ENCODE measurements around the gene MLF2. TPM values are rescaled to one million over a fixed set of nuclear protein-coding genes. Genes with fewer than 3 reads are reported as not detected.

MLF2 gene
- polyA plus RNA-seq, 1 donor from 2014 or later = 134 TPM

DNA sequence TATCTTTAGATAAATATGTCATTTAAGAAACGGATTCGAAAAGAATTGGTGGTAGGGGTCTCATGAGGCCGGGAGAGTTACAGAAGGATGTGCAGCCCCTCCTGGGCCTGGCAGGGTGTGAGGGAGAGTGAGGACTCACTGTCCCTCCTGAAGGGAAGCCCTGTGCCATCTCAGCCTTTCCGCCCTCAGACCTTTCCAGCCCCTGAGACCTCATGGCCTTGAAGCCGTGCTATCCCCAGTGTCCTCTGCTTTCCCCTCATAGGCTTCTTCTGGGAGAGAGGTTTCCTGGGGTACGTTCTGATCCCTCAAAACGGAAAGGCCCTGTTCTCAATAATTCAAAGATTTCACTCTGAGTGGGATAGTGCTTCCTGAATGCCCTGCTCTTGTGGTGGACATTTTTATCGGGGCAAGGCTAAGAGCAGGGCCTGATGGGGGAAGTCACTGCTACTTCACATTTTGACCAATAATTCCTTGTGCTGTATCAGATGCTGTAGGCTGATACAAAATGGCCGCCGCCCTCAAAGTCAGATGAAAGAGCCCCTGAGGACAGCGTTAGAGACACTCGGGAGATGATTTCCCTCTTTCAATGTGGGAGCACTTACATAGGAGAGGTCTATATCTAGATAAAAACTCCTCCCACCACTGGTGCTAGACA is 37.7 kb upstream of the MLF2 start:
- TF ChIP-seq RAD21 (conservative IDR thresholded peaks at IDR 0.05) (no peak), TAF1 (IDR thresholded peaks at IDR 0.05; ENCODE audit: low read depth) (no peak), SMC3 (conservative IDR thresholded peaks at IDR 0.05; ENCODE audit: poor library complexity) (no peak), REST (IDR thresholded peaks at IDR 0.05; ENCODE audit: borderline replicate concordance) (no peak), EZH2 (IDR thresholded peaks at IDR 0.05; ENCODE audit: borderline replicate concordance, insufficient read depth, low read length, poor library complexity, severe bottlenecking) (no peak), POLR2AphosphoS5 (IDR thresholded peaks at IDR 0.05) (no peak), EP300 (conservative IDR thresholded peaks at IDR 0.05; ENCODE audit: poor library complexity, severe bottlenecking) (no peak), MXI1 (conservative IDR thresholded peaks at IDR 0.05; ENCODE audit: poor library complexity, severe bottlenecking) (no peak)
- TF ChIP-seq, protein P1, sequence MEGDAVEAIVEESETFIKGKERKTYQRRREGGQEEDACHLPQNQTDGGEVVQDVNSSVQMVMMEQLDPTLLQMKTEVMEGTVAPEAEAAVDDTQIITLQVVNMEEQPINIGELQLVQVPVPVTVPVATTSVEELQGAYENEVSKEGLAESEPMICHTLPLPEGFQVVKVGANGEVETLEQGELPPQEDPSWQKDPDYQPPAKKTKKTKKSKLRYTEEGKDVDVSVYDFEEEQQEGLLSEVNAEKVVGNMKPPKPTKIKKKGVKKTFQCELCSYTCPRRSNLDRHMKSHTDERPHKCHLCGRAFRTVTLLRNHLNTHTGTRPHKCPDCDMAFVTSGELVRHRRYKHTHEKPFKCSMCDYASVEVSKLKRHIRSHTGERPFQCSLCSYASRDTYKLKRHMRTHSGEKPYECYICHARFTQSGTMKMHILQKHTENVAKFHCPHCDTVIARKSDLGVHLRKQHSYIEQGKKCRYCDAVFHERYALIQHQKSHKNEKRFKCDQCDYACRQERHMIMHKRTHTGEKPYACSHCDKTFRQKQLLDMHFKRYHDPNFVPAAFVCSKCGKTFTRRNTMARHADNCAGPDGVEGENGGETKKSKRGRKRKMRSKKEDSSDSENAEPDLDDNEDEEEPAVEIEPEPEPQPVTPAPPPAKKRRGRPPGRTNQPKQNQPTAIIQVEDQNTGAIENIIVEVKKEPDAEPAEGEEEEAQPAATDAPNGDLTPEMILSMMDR (IDR thresholded peaks at IDR 0.05; ENCODE audit: poor library complexity, severe bottlenecking) = no peak
- H3K9me3 ChIP-seq (ENCODE audit: low read length) = no peaks in the 10 kb centered on the region

DNA sequence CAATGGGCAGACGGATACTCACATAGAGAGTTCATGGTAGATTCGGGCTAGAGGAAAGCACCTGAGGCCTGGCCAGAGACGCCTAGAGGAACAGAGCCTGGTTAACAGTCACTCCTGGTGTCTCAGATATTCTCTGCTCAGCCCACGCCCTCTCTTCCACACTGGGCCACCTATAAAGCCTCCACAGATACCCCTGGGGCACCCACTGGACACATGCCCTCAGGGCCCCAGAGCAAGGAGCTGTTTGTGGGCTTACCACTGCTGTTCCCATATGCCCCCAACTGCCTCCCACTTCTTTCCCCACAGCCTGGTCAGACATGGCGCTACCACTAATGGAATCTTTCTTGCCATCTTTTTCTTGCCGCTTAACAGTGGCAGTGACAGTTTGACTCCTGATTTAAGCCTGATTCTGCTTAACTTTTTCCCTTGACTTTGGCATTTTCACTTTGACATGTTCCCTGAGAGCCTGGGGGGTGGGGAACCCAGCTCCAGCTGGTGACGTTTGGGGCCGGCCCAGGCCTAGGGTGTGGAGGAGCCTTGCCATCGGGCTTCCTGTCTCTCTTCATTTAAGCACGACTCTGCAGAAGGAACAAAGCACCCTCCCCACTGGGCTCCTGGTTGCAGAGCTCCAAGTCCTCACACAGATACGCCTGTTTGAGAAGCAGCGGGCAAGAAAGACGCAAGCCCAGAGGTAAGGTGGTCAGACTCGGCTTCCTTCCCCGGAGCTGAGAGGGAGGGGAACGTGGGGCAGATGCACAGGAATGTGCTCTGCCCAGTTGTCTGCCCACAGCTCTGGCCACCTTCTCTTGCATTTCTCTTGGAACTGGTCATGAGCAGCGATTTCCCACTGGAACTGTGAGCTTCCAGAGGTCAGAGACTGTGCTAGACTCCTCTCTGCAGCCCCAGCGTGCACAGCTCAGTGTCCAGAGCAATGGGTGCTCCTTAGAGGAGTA is 36.3 kb upstream of the MLF2 start, which contains the start of gene CD4:
CD4 (plus strand) TSS at position 557 of the 953 bp plus-strand sequence. CDS start 10,611 bp downstream, outside the sequence.
- Histone ChIP-seq H3K4me3 (ENCODE audit: low read length) (no peak within 1 kb of the TSS), H3F3A (ENCODE audit: insufficient read depth, low read length, poor library complexity, severe bottlenecking) (no peaks in the 10 kb centered on the region), H3K9ac (ENCODE audit: low read length) (no peak within 1 kb of the TSS), H3K9me2 (ENCODE audit: insufficient read depth, low read length) (no peaks in the 10 kb centered on the region), H3K79me2 (replicated peaks; ENCODE audit: insufficient read depth, low read length) (no peaks in the 10 kb centered on the region), H3K36me3 (ENCODE audit: insufficient read depth, low read length) (no peaks in the 10 kb centered on the region), H3K9me3 (ENCODE audit: low read length) (no peaks in the 10 kb centered on the region), H2AFZ (ENCODE audit: low read depth, low read length) (no peak within 1 kb of the TSS), H3K27ac (ENCODE audit: low read length) (no peak within 1 kb of the TSS), H3K4me2 (ENCODE audit: low read length) (no peak within 1 kb of the TSS), H4K20me1 (ENCODE audit: insufficient read depth) (no peaks in the 10 kb centered on the region), H3K27me3 (ENCODE audit: insufficient read depth, low read depth, low read length) (no peaks in the 10 kb centered on the region)
- TF ChIP-seq RAD21 (conservative IDR thresholded peaks at IDR 0.05) (no peak), POLR2AphosphoS5 (IDR thresholded peaks at IDR 0.05) (no peak), TAF1 (IDR thresholded peaks at IDR 0.05; ENCODE audit: low read depth) (no peak), EP300 (conservative IDR thresholded peaks at IDR 0.05; ENCODE audit: poor library complexity, severe bottlenecking) (no peak), EZH2 (IDR thresholded peaks at IDR 0.05; ENCODE audit: borderline replicate concordance, insufficient read depth, low read length, poor library complexity, severe bottlenecking) (no peak), MXI1 (conservative IDR thresholded peaks at IDR 0.05; ENCODE audit: poor library complexity, severe bottlenecking) (no peak), REST (IDR thresholded peaks at IDR 0.05; ENCODE audit: borderline replicate concordance) (no peak)
- TF ChIP-seq, protein P1 (IDR thresholded peaks at IDR 0.05; ENCODE audit: poor library complexity, severe bottlenecking) = no peak

More for the DNA sequence above, 37.7 kb upstream of the MLF2 start:
- Histone ChIP-seq H4K20me1 (ENCODE audit: insufficient read depth) (no peaks in the 10 kb centered on the region), H3K36me3 (ENCODE audit: insufficient read depth, low read length) (no peaks in the 10 kb centered on the region), H3K27me3 (ENCODE audit: insufficient read depth, low read depth, low read length) (no peaks in the 10 kb centered on the region), H2AFZ (ENCODE audit: low read depth, low read length) (no peak overlapping the region), H3K9me2 (ENCODE audit: insufficient read depth, low read length) (no peaks in the 10 kb centered on the region), H3K4me3 (ENCODE audit: low read length) (no peak overlapping the region), H3K27ac (ENCODE audit: low read length) (no peak overlapping the region), H3K79me2 (replicated peaks; ENCODE audit: insufficient read depth, low read length) (no peaks in the 10 kb centered on the region), H3F3A (ENCODE audit: insufficient read depth, low read length, poor library complexity, severe bottlenecking) (no peaks in the 10 kb centered on the region), H3K9ac (ENCODE audit: low read length) (no peak overlapping the region), H3K4me2 (ENCODE audit: low read length) (no peak overlapping the region)
